Testis (tissue), 2 donors: Measurements from ENCODE around the gene RAP1GDS1.

Source experiments
- CTCF ChIP-seq, 3 experiments: fragments of 450-650 bp in 2 of 3; fragments of 200-600 bp in 1 of 3; sonication (generic) in 1 of 3; IDR thresholded peaks; one replicate each; pipeline ENCODE4 v1.5.1; 2016 to 2019; ENCODE audit warnings: antibody characterized with exemption in 3 of 3, mild to moderate bottlenecking in 2 of 3, moderate library complexity in 1 of 3
- POLR2A ChIP-seq: fragments of 450-650 bp; IDR thresholded peaks from one replicate; pipeline ENCODE4 v1.6.1; 2017; ENCODE audit warnings: antibody characterized with exemption, mild to moderate bottlenecking, moderate library complexity

DNA sequence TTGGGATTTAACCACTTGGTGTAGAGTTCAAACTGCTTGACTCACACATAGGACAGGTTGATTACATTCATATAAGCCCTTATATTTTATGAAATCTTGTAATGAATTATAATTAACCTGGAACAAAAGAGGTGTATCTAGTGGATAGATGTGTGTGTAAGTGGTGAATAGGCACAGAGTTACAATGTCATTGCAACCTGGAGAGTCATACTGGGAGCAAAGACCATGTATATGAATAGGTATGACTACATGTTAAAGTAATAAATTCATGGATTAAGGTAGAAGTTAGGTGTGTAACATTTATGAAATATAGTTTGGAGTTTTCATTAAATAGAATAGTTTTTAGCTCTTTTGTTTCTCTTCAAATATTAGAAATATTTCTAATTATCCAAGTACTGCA, 26.1 kb downstream of the RAP1GDS1 start:
- TF ChIP-seq CTCF (IDR thresholded peaks at IDR 0.05) (no peak), POLR2A (no peak)
